ENCODE measurements around the gene GIMAP8. TPM values are rescaled to one million over a fixed set of nuclear protein-coding genes. Genes with fewer than 3 reads are reported as not detected.

GIMAP8 gene
- total RNA-seq, 2 donors from 2014 or later = 0.99 to 5.4 TPM

GRCh38 chr7:150408393-150409299, 41.8 kb upstream of the GIMAP8 start:
- intact Hi-C loops (cut with DNase I) = loop anchor here (10.0 kb wide), 1 partner anchor 124 kb away; no protein-coding TSS in a partner anchor
- ATAC-seq = no peak
- TF ChIP-seq POLR2A (IDR thresholded peaks at IDR 0.05) (no peak), CTCF (IDR thresholded peaks at IDR 0.05) (no peak)
- Histone ChIP-seq H3K27me3 (no peaks in the 10 kb centered on the region), H3K4me1 (peaks cover 32% of the 10 kb centered on the region), H3K27ac (no peak overlapping the region), H3K36me3 (replicated peaks in 1 of 2; ENCODE audit: insufficient read depth in 1 of 2, low read depth in 2 of 2) (no peaks in the 10 kb centered on the region), H3K9me3 (no peaks in the 10 kb centered on the region), H3K4me3 (no peak overlapping the region)
- 77 to 80% methylated on average over 15 to 20 of the region's 22 CpGs for WGBS, 2 donors
- DNase-seq = no peak

- intact Hi-C loops (cut with DNase I) = loop anchor here (10.0 kb wide), 1 partner anchor 125 kb away; no protein-coding TSS in a partner anchor
- Histone ChIP-seq H3K9me3 (no peaks in the 10 kb centered on the region), H3K27me3 (no peaks in the 10 kb centered on the region), H3K36me3 (replicated peaks in 1 of 2; ENCODE audit: insufficient read depth in 1 of 2, low read depth in 2 of 2) (no peaks in the 10 kb centered on the region), H3K4me1 (peaks cover 25% of the 10 kb centered on the region), H3K4me3 (no peak overlapping the region), H3K27ac (no peak overlapping the region)
- TF ChIP-seq CTCF (IDR thresholded peaks at IDR 0.05) (no peak), POLR2A (IDR thresholded peaks at IDR 0.05) (no peak)
- ATAC-seq (no peak), DNase-seq (no peak)
- 70 to 82% methylated on average over 4 to 10 of the region's 10 CpGs for WGBS, 2 donors
Observed at GRCh38 chr7:150409300-150410030, 41.0 kb upstream of the GIMAP8 start.

GRCh38 chr7:150410131-150410530, 40.3 kb upstream of the GIMAP8 start:
- DNase-seq = no peak
- no peak overlapping the region for H3K27ac ChIP-seq
- no peaks in the 10 kb centered on the region for H3K9me3 ChIP-seq
- H3K4me1 ChIP-seq = peaks cover 21% of the 10 kb centered on the region
- H3K4me3 ChIP-seq = no peak overlapping the region
- no peaks in the 10 kb centered on the region for H3K36me3 ChIP-seq (replicated peaks in 1 of 2; ENCODE audit: insufficient read depth in 1 of 2, low read depth in 2 of 2)
- 97 to 98% methylated on average over 6 to 7 of the region's 7 CpGs for WGBS, 2 donors
- ATAC-seq = no peak
- TF ChIP-seq POLR2A (IDR thresholded peaks at IDR 0.05) (no peak), CTCF (IDR thresholded peaks at IDR 0.05) (no peak)
- H3K27me3 ChIP-seq = no peaks in the 10 kb centered on the region
- intact Hi-C loops (cut with DNase I) = no loop called here

GRCh38 chr7:150410680-150411346, 39.6 kb upstream of the GIMAP8 start:
- Histone ChIP-seq H3K4me3 (no peak overlapping the region), H3K4me1 (peaks cover 20% of the 10 kb centered on the region), H3K27ac (no peak overlapping the region), H3K36me3 (replicated peaks in 1 of 2; ENCODE audit: insufficient read depth in 1 of 2, low read depth in 2 of 2) (no peaks in the 10 kb centered on the region), H3K9me3 (no peaks in the 10 kb centered on the region), H3K27me3 (no peaks in the 10 kb centered on the region)
- intact Hi-C loops (cut with DNase I) = no loop called here
- DNase-seq (no peak), ATAC-seq (no peak)
- no peak for TF ChIP-seq CTCF (IDR thresholded peaks at IDR 0.05)
- no peak for TF ChIP-seq POLR2A (IDR thresholded peaks at IDR 0.05)
- 75 to 82% methylated on average over 7 to 10 of the region's 10 CpGs for WGBS, 2 donors
